ENCODE results near the gene IL17F.

The IL17F gene

GRCh38 chr6:52244400-52244799 is at the start of gene IL17F:
TSS of gene IL17F (minus strand) at chr6:52244500. CDS start at chr6:52244429, 71 bp downstream.
- Mint-ChIP-seq H3K36me3 (ENCODE audit: low read depth) (no peaks in the 10 kb centered on the region), H3K4me3 (no peak within 1 kb of the TSS), H3K27me3 (peaks cover 47% of the 10 kb centered on the region), H3K4me1 (ENCODE audit: low read depth) (no peaks in the 10 kb centered on the region), H3K9me3 (no peaks in the 10 kb centered on the region), H3K27ac (no peak within 1 kb of the TSS)

- H3K9me3 Mint-ChIP-seq: no peaks in the 10 kb centered on the region
- peaks cover 42% of the 10 kb centered on the region for H3K4me1 Mint-ChIP-seq (ENCODE audit: low read depth)
- no peaks in the 10 kb centered on the region for H3K36me3 Mint-ChIP-seq (ENCODE audit: low read depth)
- H3K4me3 Mint-ChIP-seq: no peak overlapping the region
- no peaks in the 10 kb centered on the region for H3K27me3 Mint-ChIP-seq
- H3K27ac Mint-ChIP-seq: no peak overlapping the region
Observed at GRCh38 chr6:52293067-52293466, 48.8 kb upstream of the IL17F start.

GRCh38 chr6:52288841-52289240 is 44.5 kb upstream of the IL17F start:
- Mint-ChIP-seq H3K4me3 (no peak overlapping the region), H3K27ac (no peak overlapping the region), H3K4me1 (ENCODE audit: low read depth) (peaks cover 17% of the 10 kb centered on the region), H3K27me3 (no peaks in the 10 kb centered on the region), H3K36me3 (ENCODE audit: low read depth) (peaks cover 3% of the 10 kb centered on the region), H3K9me3 (no peaks in the 10 kb centered on the region)

GRCh38 chr6:52288216-52288615 is 43.9 kb upstream of the IL17F start:
- no peaks in the 10 kb centered on the region for H3K9me3 Mint-ChIP-seq
- H3K36me3 Mint-ChIP-seq (ENCODE audit: low read depth): peaks cover 10% of the 10 kb centered on the region
- no peak overlapping the region for H3K27ac Mint-ChIP-seq
- no peaks in the 10 kb centered on the region for H3K27me3 Mint-ChIP-seq
- H3K4me3 Mint-ChIP-seq: no peak overlapping the region
- peaks cover 22% of the 10 kb centered on the region for H3K4me1 Mint-ChIP-seq (ENCODE audit: low read depth)

- Mint-ChIP-seq H3K4me3 (no peak overlapping the region), H3K27me3 (no peaks in the 10 kb centered on the region), H3K9me3 (no peaks in the 10 kb centered on the region), H3K36me3 (ENCODE audit: low read depth) (peaks cover 23% of the 10 kb centered on the region), H3K27ac (no peak overlapping the region), H3K4me1 (ENCODE audit: low read depth) (peaks cover 30% of the 10 kb centered on the region)
Observed at GRCh38 chr6:52286798-52287432, 42.6 kb upstream of the IL17F start.

- peaks cover 44% of the 10 kb centered on the region for H3K4me1 Mint-ChIP-seq (ENCODE audit: low read depth)
- H3K27ac Mint-ChIP-seq: no peak overlapping the region
- peaks cover 38% of the 10 kb centered on the region for H3K36me3 Mint-ChIP-seq (ENCODE audit: low read depth)
- no peaks in the 10 kb centered on the region for H3K9me3 Mint-ChIP-seq
- no peaks in the 10 kb centered on the region for H3K27me3 Mint-ChIP-seq
- H3K4me3 Mint-ChIP-seq: no peak overlapping the region
Observed at GRCh38 chr6:52285177-52286068, 41.1 kb upstream of the IL17F start.

GRCh38 chr6:52284460-52285176 is 40.3 kb upstream of the IL17F start, which contains the start of gene MCM3:
TSS of gene MCM3 (minus strand) at chr6:52284742. CDS start at chr6:52284674, 68 bp downstream.
- Mint-ChIP-seq H3K9me3 (no peaks in the 10 kb centered on the region), H3K27ac (peak within 1 kb of the TSS; percentile 93), H3K4me3 (no peak within 1 kb of the TSS), H3K36me3 (ENCODE audit: low read depth) (peaks cover 46% of the 10 kb centered on the region), H3K27me3 (no peaks in the 10 kb centered on the region), H3K4me1 (ENCODE audit: low read depth) (peaks cover 51% of the 10 kb centered on the region)

- Mint-ChIP-seq H3K9me3 (no peaks in the 10 kb centered on the region), H3K36me3 (ENCODE audit: low read depth) (peaks cover 51% of the 10 kb centered on the region), H3K27ac (no peak overlapping the region), H3K27me3 (no peaks in the 10 kb centered on the region), H3K4me1 (ENCODE audit: low read depth) (peaks cover 55% of the 10 kb centered on the region), H3K4me3 (no peak overlapping the region)
Observed at GRCh38 chr6:52284131-52284459, 39.8 kb upstream of the IL17F start.

GRCh38 chr6:52283111-52283510 is 38.8 kb upstream of the IL17F start:
- Mint-ChIP-seq H3K4me1 (ENCODE audit: low read depth) (peaks cover 58% of the 10 kb centered on the region), H3K27me3 (no peaks in the 10 kb centered on the region), H3K4me3 (no peak overlapping the region), H3K9me3 (no peaks in the 10 kb centered on the region), H3K27ac (peak overlapping the region; percentile 93), H3K36me3 (ENCODE audit: low read depth) (peaks cover 61% of the 10 kb centered on the region)

GRCh38 chr6:52276130-52276529 is 31.8 kb upstream of the IL17F start:
- H3K27ac Mint-ChIP-seq: peak overlapping the region; percentile 11

GRCh38 chr6:52271852-52272460 is 27.7 kb upstream of the IL17F start:
- peaks cover 95% of the 10 kb centered on the region for H3K36me3 Mint-ChIP-seq (ENCODE audit: low read depth)

More at GRCh38 chr6:52276130-52276529, 31.8 kb upstream of the IL17F start:
- H3K9me3 Mint-ChIP-seq: no peaks in the 10 kb centered on the region
- peaks cover 28% of the 10 kb centered on the region for H3K4me1 Mint-ChIP-seq (ENCODE audit: low read depth)
- H3K36me3 Mint-ChIP-seq (ENCODE audit: low read depth): peaks cover 95% of the 10 kb centered on the region
- H3K27me3 Mint-ChIP-seq: no peaks in the 10 kb centered on the region
- H3K4me3 Mint-ChIP-seq: no peak overlapping the region

GRCh38 chr6:52263709-52264540 is 19.6 kb upstream of the IL17F start:
- peaks cover 82% of the 10 kb centered on the region for H3K36me3 Mint-ChIP-seq (ENCODE audit: low read depth)
- no peak overlapping the region for H3K27ac Mint-ChIP-seq
- H3K4me1 Mint-ChIP-seq (ENCODE audit: low read depth): peaks cover 10% of the 10 kb centered on the region

More at GRCh38 chr6:52271852-52272460, 27.7 kb upstream of the IL17F start:
- Mint-ChIP-seq H3K4me3 (no peak overlapping the region), H3K27ac (peak overlapping the region; percentile 12), H3K27me3 (no peaks in the 10 kb centered on the region), H3K4me1 (ENCODE audit: low read depth) (no peaks in the 10 kb centered on the region), H3K9me3 (no peaks in the 10 kb centered on the region)

GRCh38 chr6:52262620-52263344 is 18.5 kb upstream of the IL17F start:
- Mint-ChIP-seq H3K27ac (peak overlapping the region; percentile 65), H3K4me1 (ENCODE audit: low read depth) (peaks cover 10% of the 10 kb centered on the region), H3K4me3 (no peak overlapping the region), H3K27me3 (no peaks in the 10 kb centered on the region), H3K9me3 (no peaks in the 10 kb centered on the region), H3K36me3 (ENCODE audit: low read depth) (peaks cover 71% of the 10 kb centered on the region)

More at GRCh38 chr6:52263709-52264540, 19.6 kb upstream of the IL17F start:
- Mint-ChIP-seq H3K9me3 (no peaks in the 10 kb centered on the region), H3K27me3 (no peaks in the 10 kb centered on the region), H3K4me3 (no peak overlapping the region)

All from stimulated activated naive CD8-positive, alpha-beta T cell treated with anti-CD3 and anti-CD28 coated beads, Interleukin-15, Interleukin-2, amounts not matched to agents 100 ng/mL and 50 ng/mL, for 24 hours (primary cell).